ENCODE measurements around the gene BRF1.

GRCh38 chr14:105187116-105187515 lies 113.7 kb downstream of the BRF1 start:
- TF ChIP-seq CTCF (IDR thresholded peaks at IDR 0.05) (no peak), POLR2A (IDR thresholded peaks at IDR 0.05) (no peak), POLR2AphosphoS5 (IDR thresholded peaks at IDR 0.05) (no peak)

All from suprapubic skin (tissue), 4 donors.